Caki2 (cell line): ENCODE results near the gene DMWD. TPM values are rescaled to one million over a fixed set of nuclear protein-coding genes. Genes with fewer than 3 reads are reported as not detected.

Experiments
- DNase-seq: peaks from one replicate; pipeline ENCODE4 v3.0.0-alpha.2; 2015; ENCODE audit warnings: low read depth
- in situ Hi-C: cut with HindIII; loops from 2 replicates; pipeline ENCODE4 v1.10.0; 2016; ENCODE audit warnings: low sequenced_read_pairs, low pct_unique_long_range_greater_than_20kb, mixed read lengths
- total RNA-seq: library from RNA; depleted of rRNA; stranded (reverse); fragments of >200 nt; shearing (Covaris generic); gene quantifications from 2 replicates; pipeline ENCODE4 v1.2.3, GENCODE V29; 2014; ENCODE audit warnings: low replicate concordance

Gene DMWD
- total RNA-seq, 1 experiment from 2014 or later, result 22.3 TPM

DNA sequence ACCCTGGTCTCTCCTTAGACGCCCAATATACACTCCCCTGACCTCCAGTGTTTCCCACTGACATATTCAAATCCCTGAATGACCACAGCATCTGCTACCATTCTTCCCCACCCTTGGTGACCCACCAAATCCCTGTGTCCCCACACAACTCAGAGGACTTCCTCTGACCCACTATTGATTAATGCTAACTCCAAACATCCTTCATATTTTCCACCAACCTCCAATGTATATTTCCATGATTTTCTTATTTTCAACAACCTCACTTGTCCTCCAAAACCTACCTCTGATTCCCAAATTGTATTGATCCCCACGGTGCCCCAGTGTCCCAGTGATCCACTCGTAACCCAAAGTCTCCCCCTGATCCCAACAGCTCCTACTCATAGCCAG lies 526 bp upstream of the DMWD start:
- no peak for DNase-seq
- in situ Hi-C loops, result no loop called here

DNA sequence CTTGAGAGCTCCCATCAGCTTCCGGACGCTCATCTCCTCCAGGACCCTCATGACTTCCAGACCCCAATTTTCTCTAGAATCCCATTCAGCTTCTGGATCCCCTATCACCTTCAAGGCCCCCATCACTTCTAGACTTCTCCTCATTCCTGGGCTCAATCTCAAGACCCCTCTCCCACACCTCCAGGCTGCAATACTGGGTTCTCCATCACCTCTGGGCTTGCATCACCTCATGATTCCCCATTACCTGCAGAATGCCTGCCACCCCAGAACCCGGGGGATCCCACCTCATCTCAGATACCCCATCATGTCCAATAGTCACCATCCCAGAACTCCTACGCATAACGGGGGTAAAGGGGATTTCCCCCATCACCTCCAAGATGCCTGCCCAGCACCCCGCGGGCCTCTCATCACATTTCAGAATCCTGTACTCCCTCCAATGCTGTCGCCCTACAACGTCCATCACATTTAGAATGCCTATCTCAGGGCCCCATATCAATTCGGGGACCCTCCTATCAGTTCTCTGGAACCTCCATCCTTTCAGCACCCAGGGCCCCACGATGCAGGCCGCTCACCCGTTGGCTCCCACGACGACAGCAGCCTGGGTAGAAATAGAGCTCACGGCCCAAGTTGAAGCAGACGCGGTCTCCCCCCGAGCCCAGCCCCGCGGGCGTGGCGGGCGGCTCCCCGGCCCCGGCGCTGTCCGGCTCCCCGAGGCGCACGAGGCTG lies 738 bp downstream of the DMWD start:
- DNase-seq, result no peak
- in situ Hi-C loops, result no loop called here

DNA sequence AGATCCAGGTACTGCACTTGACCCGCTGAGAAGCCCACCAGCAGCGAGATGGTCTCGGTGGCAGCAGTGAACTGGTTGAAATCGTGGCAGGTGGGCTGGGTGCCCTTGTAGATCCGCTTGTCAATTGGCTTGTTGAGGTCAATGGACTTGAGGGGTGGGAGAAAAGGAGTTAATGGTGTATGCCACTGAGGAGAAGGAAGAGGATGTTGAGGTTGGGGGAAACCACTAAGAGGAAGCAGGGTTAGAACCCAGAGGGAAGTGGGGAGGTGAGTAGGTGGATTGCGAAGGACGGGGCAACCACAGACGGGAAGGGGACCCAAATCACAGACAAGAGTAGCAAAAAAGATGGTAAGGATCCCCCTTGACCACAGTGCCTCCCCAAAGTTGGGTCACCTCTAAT lies 1.7 kb downstream of the DMWD start:
- DNase-seq, result no peak
- in situ Hi-C loops, result no loop called here

DNA sequence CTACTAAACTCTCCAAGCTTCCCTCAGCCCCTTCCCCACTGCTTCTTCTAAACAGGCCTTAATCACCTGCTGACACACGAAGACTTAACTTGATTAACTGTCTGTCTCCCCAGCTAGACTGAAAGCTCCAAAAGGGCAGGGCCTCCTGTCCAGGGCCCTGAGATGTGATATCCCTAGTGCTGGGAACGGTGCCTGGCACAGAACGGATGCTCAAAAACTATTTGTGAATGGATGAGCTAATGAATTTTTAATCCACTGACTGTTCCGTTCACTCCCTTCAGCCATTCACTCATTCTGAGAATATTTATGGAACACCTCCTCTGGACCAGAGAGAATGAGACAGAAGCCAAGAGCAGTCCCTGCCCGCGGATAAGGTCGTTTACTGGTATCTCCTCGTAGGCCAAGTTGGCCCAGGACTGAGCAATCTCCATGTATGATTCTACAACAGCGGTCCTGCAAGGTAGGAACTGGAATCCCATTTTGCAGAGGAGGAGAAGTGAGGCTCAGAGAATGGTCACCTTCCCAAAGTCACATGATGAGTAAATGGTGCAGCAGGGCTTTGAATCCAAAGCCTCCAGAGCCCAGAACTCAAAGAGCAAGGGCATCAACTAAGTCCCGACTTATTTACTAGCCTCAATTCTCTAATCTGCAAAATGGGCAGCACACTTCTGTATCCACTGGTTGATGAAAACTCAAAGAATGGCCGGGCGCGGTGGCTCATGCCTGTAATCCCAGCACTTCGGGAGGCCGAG lies 3.4 kb downstream of the DMWD start:
- in situ Hi-C loops, result no loop called here
- no peak for DNase-seq

DNA sequence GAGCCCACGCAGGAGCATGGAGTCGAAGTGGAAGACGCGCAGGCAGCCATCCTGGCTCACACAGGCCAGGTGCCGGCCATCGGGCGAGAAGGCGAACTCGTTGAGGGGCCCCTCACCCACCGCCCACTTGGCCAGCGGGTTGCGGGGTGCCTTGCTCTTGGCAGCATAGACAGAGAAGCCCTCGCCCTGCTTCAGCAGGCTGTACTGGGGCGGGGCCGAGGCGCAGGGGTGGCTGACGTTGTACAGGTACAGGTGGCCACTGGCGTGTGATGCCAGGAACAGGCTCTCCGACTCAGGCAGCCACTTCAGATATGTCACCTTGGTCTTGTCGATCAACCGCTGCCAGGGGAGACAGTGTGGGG lies 6.1 kb downstream of the DMWD start:
- no peak for DNase-seq
- in situ Hi-C loops, result no loop called here

DNA sequence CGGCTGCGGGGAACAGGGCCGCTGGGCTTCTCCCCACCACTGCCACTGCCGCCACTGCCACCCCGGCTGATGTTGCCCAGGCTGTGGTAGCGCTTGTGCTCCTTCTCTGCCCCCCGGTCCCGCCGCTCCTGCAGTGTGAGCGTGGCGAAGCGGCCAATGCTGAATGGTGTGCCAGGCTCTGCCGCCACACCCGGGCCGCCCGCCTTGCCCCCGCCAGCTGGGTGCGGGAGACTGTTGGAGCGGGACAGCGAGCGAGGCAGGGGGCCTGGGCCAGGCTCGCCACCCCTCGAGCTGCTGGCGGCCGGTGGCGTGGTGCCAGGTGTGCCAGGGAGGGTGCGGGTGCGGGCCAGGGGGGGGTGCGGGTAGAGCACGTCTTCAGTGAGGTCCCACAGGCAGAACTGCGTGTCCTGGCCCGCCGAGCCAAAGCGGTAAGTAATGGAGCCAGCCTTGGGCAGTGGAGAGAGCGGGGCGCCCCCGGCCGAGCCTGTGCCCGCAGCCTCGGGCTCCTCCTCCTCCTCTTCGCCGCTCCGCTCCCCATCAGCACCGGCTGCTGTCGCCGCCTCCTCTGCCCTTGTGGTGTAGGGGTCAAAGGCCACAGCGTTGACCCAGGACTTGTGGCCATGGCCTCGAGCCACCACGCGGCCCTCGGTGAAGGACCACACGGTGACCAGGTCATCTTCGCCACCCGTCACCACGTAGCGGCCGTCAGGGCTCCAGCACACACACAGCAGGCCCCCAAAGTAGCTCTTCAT lies 6.7 kb downstream of the DMWD start:
- in situ Hi-C loops, result no loop called here

DNA sequence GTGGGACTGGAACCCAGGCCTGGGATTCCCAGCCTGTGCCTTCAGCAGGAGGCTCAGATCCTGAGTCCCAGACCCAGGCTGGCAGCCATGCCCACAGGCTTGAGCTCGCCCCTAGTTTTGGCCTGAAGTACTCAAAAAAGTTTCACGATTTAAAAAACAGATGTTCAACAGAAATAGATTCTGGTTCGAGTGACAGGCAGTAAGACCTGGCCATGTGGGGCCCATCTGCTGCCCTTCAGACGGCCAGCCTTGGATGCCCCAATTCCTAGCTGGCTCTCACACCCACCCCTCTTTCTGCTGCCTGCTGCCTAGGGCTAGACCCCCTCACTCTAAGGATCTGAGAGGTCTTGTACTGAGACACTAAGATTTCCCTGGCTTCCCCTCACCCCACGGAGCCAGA lies 7.5 kb downstream of the DMWD start:
- DNase-seq, result no peak
- in situ Hi-C loops, result no loop called here

More for the DNA sequence above, 6.7 kb downstream of the DMWD start:
- no peak for DNase-seq

DNA sequence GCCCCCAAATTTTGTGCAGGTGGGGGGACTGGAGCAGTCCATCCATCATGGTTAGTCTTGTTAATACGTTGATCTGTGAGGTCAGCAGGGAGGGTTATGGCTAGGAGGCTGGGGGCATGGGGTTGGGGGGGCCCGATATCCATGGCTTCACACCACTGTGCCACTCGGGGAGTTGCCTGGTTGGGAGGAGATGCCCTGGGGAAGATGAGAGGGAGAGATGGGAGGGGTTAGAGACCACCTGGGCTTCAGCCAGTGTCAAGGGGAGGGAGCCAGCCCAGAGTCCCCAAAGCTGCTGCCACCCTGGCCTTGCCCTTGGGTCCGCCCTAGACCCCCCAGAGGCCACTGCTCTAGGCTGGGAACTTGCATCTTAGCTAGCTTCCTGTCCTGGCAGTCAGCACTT lies 8.5 kb downstream of the DMWD start:
- DNase-seq, result no peak
- in situ Hi-C loops, result no loop called here

DNA sequence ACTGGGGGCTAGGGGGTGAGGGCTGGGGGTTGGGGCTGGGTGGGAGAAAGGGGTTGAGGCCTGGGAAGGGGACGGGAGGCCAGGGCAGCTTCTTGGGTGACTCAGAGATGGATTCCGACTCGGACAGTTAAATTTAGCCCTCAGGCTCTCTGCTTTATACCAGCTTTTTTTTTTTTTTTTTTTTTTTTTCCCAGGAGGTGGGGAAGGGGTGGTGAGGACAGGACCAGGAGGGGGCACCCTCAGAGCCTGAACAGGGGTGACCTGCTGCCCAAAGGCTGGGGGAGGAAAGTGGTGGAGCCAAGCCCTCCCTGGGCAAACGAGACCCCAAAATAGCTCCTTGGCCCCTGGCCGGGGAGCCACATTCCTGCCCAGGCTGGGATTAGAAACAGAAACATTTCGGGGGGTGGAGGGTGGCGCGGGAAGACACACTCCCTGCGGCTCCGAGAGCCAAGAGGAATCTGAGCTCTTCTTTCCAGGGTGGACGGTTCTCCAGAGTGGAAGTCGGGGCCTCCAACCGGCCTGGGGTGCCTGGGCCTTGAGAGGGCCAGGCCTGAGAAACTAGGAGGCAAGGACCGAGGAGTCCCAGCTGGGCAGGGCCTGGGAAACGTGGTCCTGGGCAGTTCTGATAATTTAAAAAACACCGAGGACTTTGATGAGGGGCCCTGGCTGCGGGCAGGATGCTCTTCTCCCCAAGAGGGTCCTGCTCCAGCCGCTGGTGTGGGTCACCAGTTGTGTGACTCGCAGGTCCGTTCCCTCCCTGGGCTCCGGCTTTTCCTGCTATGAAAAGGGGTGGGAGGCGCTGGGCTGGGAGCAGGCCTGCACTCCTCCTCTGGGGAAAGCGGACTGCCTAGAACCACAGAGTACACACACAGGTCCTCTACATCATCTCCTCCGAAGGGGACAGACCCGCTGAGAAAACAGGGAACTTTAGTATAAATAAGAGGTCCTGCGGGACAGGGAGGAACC lies 9.5 kb downstream of the DMWD start:
- DNase-seq, result no peak
- in situ Hi-C loops, result no loop called here

DNA sequence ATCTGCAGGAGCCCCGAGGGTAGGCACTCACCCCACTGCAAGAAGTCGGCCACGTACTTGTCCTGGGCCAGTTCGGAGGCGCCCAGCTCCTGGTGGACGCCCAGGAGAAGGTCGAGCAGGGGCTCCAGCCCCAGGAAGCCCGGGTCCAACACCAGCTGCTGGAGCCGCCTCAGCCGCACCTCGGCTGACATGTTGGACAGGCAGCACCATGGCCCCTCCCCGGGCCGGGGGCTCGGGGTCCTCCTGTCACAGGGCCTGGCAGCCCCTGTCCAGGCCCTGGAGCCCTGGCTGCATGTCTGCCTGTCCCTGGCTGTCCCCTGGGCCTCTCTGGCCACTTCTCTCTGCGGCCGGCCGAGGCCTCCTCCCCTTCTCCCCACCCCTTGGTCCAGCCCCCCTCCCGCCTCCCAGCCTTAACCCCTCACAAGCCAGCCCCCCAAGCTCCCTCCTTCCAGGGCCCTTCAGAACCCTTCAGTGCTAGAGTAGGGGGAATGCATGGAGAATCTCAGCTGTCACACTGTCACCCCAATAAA lies 10.4 kb downstream of the DMWD start, which contains the start of gene DMPK:
TSS of gene DMPK (minus strand) at position 329 of the 530 bp plus-strand sequence. CDS start at position 191, 138 bp downstream.
- DNase-seq, result no peak
- in situ Hi-C loops, result no loop called here

DNA sequence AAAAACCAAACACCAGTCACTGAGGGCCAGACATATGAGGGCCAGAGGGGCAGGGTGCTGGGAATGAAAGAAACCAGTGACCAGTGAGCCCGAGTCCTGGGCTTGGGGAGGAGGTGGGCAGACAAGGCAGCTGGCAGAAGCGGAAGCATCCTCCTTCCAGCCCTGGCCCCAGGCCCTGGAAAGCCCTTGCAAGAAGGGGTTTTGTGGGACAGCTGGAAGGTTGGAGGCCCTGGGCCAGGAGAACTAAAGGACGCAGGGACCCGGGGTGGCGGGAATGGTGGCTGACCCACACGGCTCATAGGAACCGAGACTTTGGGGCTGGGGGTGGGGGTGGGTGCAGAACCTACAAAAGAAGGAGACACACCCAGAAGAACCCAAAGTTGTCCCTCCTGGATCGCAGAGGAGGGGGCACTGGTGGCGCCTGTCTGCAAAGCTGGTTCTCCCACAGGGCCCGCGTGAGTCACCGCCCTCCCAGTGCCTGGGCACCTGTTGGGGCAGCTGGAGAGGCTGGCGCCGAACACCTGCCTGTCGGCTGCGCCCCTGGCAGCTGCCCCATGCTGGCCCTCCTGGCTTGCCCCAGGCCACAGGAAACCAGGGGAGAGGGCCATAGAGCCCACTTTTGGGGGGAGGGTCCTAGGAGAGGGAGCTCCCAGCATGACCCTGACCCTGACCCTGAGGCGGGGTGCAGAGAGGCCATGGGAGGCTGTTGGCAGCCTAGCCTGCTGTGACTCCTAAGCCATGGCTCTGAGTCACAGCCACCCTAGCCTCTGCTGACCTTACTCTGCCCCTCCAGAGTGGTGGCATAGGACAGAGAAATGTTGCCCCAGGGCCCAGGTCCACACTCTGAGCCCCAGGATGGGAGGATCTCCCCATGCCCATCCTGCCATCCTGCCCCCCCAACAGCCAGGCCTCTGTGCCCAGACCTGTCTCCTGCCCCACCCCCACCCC lies 11.2 kb downstream of the DMWD start:
- no peak for DNase-seq
- in situ Hi-C loops, result no loop called here

DNA sequence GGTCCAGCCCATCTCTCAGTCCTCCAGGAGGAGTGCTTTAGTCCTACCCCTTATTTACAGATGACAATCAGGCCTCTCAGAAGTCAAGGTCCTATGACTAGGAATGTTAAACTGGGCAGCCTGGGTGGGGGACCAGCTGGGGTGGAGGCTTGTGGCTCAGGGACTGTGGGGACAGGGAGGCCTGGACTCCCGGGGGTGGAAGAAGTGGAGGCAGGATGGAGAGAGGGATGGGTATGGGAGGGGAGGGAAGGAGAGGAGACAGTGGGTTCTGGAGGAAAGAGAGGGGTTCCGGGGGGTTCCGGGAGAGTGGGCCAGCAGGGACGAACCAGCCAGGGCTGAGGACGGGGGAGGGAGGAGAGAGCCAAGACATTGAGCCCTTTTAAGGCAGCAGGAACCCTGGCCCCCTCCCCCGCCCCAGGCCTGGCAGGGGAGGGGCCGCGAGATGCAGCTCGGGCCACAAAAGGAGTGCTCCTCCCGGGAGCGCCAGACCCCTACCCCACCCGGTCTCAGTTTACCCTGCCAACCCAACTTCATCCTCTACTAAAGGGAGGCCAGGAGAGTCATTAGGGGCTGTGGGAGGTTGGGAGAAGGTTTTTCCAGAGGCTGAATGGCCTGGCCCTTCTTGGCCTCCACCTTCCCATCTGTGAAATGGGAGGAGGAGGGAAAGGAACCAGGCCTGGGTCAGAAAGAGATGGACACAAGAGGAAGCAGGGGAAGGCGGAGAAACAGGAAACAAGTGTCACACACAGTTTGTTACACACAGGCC lies 12.0 kb downstream of the DMWD start:
- DNase-seq, result no peak
- in situ Hi-C loops, result no loop called here

DNA sequence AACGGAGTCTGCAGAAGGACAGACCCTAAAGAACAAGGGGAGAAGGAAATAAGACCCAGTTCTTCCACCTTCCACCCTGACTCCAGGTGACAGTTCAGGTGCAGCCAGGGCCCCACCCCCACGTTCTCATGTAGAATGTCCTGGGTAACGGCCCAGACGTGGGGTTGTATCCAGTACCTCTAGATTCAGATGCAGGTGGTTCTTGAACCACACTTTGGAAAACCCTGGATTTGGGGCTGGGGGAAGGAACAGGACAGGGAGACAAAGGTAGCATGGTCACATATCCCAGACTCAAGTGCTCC lies 12.5 kb downstream of the DMWD start:
- DNase-seq, result no peak
- in situ Hi-C loops, result no loop called here

DNA sequence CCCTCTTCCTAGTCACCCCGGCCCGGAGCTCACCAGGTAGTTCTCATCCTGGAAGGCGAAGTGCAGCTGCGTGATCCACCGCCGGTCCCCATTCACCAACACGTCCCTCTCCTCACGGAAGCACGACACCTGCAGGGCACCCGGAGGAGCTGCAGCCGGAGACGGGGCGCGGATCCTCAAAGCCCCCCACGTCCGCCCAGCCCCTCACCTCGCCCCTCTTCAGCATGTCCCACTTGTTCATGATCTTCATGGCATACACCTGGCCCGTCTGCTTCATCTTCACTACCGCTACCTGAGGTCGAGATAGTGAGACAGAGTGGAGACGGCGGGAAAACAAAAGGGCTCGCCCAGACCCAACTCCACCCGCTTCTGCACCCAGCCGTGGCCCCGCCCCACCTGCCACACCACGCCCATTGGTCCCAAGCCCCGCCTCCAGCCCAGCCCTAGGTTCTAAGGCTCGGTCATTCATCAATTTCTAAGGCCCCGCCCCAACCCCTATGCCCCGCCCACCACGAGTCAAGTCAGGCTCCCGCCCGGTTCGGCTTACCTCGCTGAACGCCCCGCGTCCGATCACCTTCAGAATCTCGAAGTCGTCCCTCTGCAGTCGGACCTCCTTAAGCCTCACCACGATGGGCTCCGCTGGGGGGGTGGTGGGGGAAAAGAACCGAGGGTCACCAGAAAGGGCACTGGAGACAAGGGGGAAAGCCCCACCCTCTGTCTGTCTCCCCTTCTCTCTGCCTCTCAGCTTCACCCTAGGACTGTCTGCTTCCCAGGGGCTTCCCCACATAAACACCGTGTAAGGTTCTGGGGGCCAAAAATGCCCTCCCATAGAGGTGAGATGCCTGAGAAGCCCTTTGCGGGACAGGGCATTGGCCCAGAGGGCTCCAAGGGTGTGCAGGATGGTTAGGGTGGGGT lies 13.2 kb downstream of the DMWD start:
- in situ Hi-C loops, result no loop called here
- DNase-seq, result no peak

DNA sequence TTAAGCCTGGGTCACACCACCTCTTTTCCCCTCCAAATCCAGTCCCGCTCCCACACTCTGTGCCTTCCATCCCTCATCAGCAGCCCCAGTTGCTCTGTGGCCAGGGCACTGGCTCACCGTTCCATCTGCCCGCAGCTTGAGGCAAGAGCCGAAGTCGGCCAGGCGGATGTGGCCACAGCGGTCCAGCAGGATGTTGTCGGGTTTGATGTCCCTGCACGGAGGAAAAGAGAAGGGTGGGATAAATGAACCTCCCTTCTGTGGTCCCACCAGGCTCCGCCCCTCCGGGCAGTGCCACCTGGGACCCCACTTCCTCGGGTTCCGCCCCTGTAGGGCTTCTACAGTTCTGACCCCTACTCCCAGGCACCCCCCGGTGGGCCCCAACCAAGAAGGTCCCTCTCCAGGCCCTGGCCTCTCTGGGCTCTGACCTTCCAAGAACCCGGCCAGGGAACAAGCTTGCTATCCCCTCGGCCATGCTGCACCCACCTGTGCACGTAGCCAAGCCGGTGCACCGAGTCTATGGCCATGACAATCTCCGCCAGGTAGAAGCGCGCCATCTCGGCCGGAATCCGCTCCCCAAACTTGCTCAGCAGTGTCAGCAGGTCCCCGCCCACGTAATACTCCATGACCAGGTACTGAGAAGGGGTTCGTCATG lies 14.5 kb downstream of the DMWD start:
- in situ Hi-C loops, result no loop called here
- no peak for DNase-seq
